ENCODE data around the gene PIGV. TPM values are rescaled to one million over a fixed set of nuclear protein-coding genes. Genes with fewer than 3 reads are reported as not detected.

PIGV gene
- total RNA-seq, 1 experiment from 2014 or later = 13.2 TPM

- Histone ChIP-seq H3K9me3 (ENCODE audit: control insufficient read depth in 1 of 2, insufficient read depth in 1 of 2, low read depth in 1 of 2, low read length in 2 of 2) (no peaks in the 10 kb centered on the region), H3K4me1 (ENCODE audit: control insufficient read depth in 1 of 2, insufficient read depth in 2 of 2, low read length in 2 of 2) (peaks cover 16 to 26% of the 10 kb centered on the region in 2 experiments), H3K27me3 (ENCODE audit: insufficient read depth, low read length) (no peaks in the 10 kb centered on the region), H3K79me2 (ENCODE audit: insufficient read depth, low read length) (no peaks in the 10 kb centered on the region), H3K9me2 (ENCODE audit: insufficient read depth) (no peaks in the 10 kb centered on the region), H4K20me1 (ENCODE audit: insufficient read depth) (no peaks in the 10 kb centered on the region), H2AFZ (ENCODE audit: low read depth, low read length, poor library complexity, severe bottlenecking) (no peak overlapping the region), H3K4me2 (ENCODE audit: low read length) (no peak overlapping the region), H3K36me3 (ENCODE audit: control insufficient read depth in 1 of 2, insufficient read depth in 2 of 2, low read length in 2 of 2) (0 out of 4 replicates have a peak, but pooled peaks cover 0 to 4% of the 10 kb centered on the region in 2 experiments), H3K9ac (ENCODE audit: low read length) (no peak overlapping the region), H3K27ac (ENCODE audit: low read depth, low read length) (no peak overlapping the region), H3K4me3 (replicated peaks in 1 of 2; ENCODE audit: low read depth in 1 of 2, low read length in 2 of 2) (no peak overlapping the region)
- RAD21 ChIA-PET (ENCODE audit: low non-redundant PET in 1 of 2, low total read pairs in 2 of 2, uncharacterized antibody in 2 of 2, unreplicated experiment in 2 of 2) = no interaction called here
- DNase-seq (ENCODE audit: low read depth, low spot score) (no peak), ATAC-seq (no peak)
- POLR2A ChIA-PET = no interaction called here
- TF ChIP-seq ZNF274 (IDR thresholded peaks at IDR 0.05; ENCODE audit: low read depth, low read length) (no peak), ZBTB33 (IDR thresholded peaks at IDR 0.05; ENCODE audit: extremely low read depth, insufficient replicate concordance, low read length) (no peak), MAX (IDR thresholded peaks at IDR 0.05) (no peak), YY1 (IDR thresholded peaks at IDR 0.05; ENCODE audit: extremely low read depth, insufficient replicate concordance, low read depth, low read length) (no peak), FOSL1 (IDR thresholded peaks at IDR 0.05; ENCODE audit: low read depth) (no peak), ZFX (IDR thresholded peaks at IDR 0.05) (no peak), CEBPB (IDR thresholded peaks at IDR 0.05; ENCODE audit: low read depth) (no peak), EZH2 (IDR thresholded peaks at IDR 0.05) (no peak), RAD21 (IDR thresholded peaks at IDR 0.05; ENCODE audit: low read depth) (no peak), CBX3 (IDR thresholded peaks at IDR 0.05; ENCODE audit: low read depth) (no peak), POLR2A (IDR thresholded peaks at IDR 0.05; ENCODE audit: borderline replicate concordance, extremely low read depth, insufficient read depth, insufficient read length) (no peak)
- intact Hi-C loops (cut with micrococcal nuclease) = no loop called here
- CTCF ChIA-PET = no interaction called here
- BruUV-seq (replicated peaks) = no TSS peak
Measured at GRCh38 chr1:26797627-26798026, 9.9 kb downstream of the PIGV start.

Data from HCT116 (cell line).